Urinary bladder (tissue), 4 donors: ENCODE results near the gene FAM98A. TPM values are rescaled to one million over a fixed set of nuclear protein-coding genes. Genes with fewer than 3 reads are reported as not detected.

Experiments used
- DNase-seq: peaks from one replicate; pipeline ENCODE4 v3.0.0-alpha.2; 2015; ENCODE audit errors: extremely low spot score
- H3K27ac ChIP-seq: one replicate; pipeline ENCODE4 v1.5.1; 2013; ENCODE audit warnings: low read depth, mild to moderate bottlenecking, moderate library complexity
- H3K36me3 ChIP-seq: one replicate; pipeline ENCODE4 v1.6.1; 2013; ENCODE audit warnings: mild to moderate bottlenecking, moderate library complexity; ENCODE audit not compliant: insufficient read depth
- H3K4me1 ChIP-seq: one replicate; pipeline ENCODE4 v1.6.1; 2013; ENCODE audit warnings: mild to moderate bottlenecking, moderate library complexity; ENCODE audit not compliant: insufficient read depth
- H3K4me3 ChIP-seq: one replicate; pipeline ENCODE4 v1.5.1; 2013; ENCODE audit warnings: low read depth, low read length
- WGBS: extraction: QIAGEN DNeasy Blood & Tissue Kit; methylation state at CpG from one replicate; pipeline ENCODE4 v1.1.7; 2013; 5-methylcytosine and 5-hydroxymethylcytosine counted together
- polyA plus RNA-seq: library from polyadenylated mRNA; stranded (reverse); fragments of 200-250 nt; gene quantifications from one replicate; pipeline ENCODE4 v1.2.3, GENCODE V29; 2013
- small RNA-seq: library from RNA; depleted of rRNA; stranded (forward); fragments of <200 nt; gene quantifications from one replicate; pipeline ENCODE3, GENCODE V24; 2014
- total RNA-seq: library from RNA; depleted of rRNA; stranded (reverse); fragments of >200 nt; gene quantifications from one replicate; pipeline ENCODE4 v1.2.3, GENCODE V29; 2014
- donor health status: healthy with polysubstance abuse.
- donor health status: healthy.

FAM98A gene
- total and polyA plus RNA-seq, 2 donors, result 33.2 to 54.1 TPM

DNA sequence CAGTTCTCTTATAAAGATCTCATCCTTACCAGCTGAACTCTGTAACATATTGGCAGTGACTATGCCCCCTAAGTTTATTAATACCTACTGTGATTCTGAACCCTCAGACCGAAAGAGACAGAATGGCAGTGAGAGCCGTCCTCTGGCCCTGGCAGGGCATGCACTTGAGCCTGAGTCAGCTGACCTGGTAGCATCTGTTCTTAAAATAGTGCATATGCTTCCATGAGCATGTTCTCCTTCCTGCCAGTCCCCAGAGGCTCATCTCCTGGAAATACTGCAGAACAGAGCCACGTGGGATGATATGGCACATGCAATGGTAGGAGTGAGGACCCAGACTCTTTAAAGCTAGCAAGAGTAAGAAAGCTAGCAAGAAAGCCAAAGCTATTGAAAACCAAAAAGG, 63.7 kb downstream of the FAM98A start:
- Histone ChIP-seq H3K36me3 (no peaks in the 10 kb centered on the region), H3K4me1 (no peaks in the 10 kb centered on the region), H3K4me3 (no peak overlapping the region), H3K27ac (no peak overlapping the region)
- 73% methylated on average over 3 of the region's 3 CpGs for WGBS
- no peak for DNase-seq

Small RNA genes lying within 50 kb of the gene (small RNA-seq; reads per million reads assigned to genes)
- gene ATP6V0E1P3, result not detected

Other genes starting within 250 kb of the FAM98A start
- 28.5 TPM for gene RASGRP3, start 122.7 kb downstream of the FAM98A start, total RNA-seq
- 2.3 TPM for gene RASGRP3, start 122.7 kb downstream of the FAM98A start, polyA plus RNA-seq